PFSK-1 (cell line): Measurements from ENCODE around the gene NGFR.

ENCODE experiments used
- POLR2AphosphoS5 ChIP-seq: IDR thresholded peaks from 2 replicates; pipeline ENCODE4 v1.6.1; 2012; ENCODE audit warnings: low read depth, mild to moderate bottlenecking, control low read depth, low read length, moderate library complexity
- REST ChIP-seq, 2 experiments: IDR thresholded peaks; 2 replicates each; pipeline versions ENCODE4 v1.6.1 to v1.8.0; 2011 to 2012; ENCODE audit warnings: low read depth in 2 of 2, low read length in 2 of 2, control low read depth in 1 of 2, inconsistent platforms in 1 of 2, mild to moderate bottlenecking in 1 of 2, moderate library complexity in 1 of 2; ENCODE audit not compliant: insufficient read depth in 1 of 2
- TAF1 ChIP-seq: IDR thresholded peaks from 2 replicates; pipeline ENCODE4 v1.6.1; 2012; ENCODE audit warnings: low read length, control low read depth, borderline replicate concordance; ENCODE audit not compliant: insufficient read depth

GRCh38 chr17:49548051-49548505 is 53.0 kb downstream of the NGFR start:
- no peak for TF ChIP-seq REST (IDR thresholded peaks at IDR 0.05; ENCODE audit: insufficient read depth in 1 of 2, low read depth in 2 of 2, low read length in 2 of 2)
- no peak for TF ChIP-seq POLR2AphosphoS5
- no peak for TF ChIP-seq TAF1
